A549 treated with AZD9567 at 1 μM for 4 hours (cell line): ENCODE results near the gene SLC32A1. TPM values are rescaled to one million over a fixed set of nuclear protein-coding genes. Genes with fewer than 3 reads are reported as not detected.

ENCODE experiments used
- total RNA-seq: library from RNA; stranded (reverse); fragments of 200-300 nt; extraction: Qiagen RNA extraction; gene quantifications from 5 replicates; pipeline ENCODE4 v1.2.3, GENCODE V29; 2022; ENCODE audit not compliant: insufficient read depth

SLC32A1 gene
- not detected in 5 replicates for total RNA-seq

GRCh38 chr20:38723848-38724625 is at the start of gene SLC32A1:
TSS of gene SLC32A1 (plus strand) at chr20:38724486. CDS start at chr20:38724725, 239 bp downstream.

GRCh38 chr20:38748097-38748860 is 24.0 kb downstream of the SLC32A1 start, which contains the start of gene ACTR5:
TSS of gene ACTR5 (plus strand) at chr20:38748460. CDS start at chr20:38748479, 19 bp downstream.

Other genes with a start within 250 kb of the SLC32A1 start
- not detected in 5 replicates for gene ADIG, start 143.3 kb upstream of the SLC32A1 start, total RNA-seq
- 0.05 to 0.12 TPM (median 0.08 TPM) in 4 of 5 replicates, not detected in the other for gene ARHGAP40, start 122.7 kb upstream of the SLC32A1 start, total RNA-seq
- 8.2 to 10.5 TPM (median 10.0 TPM) in 5 replicates for gene ACTR5, start 24.0 kb downstream of the SLC32A1 start, total RNA-seq
- gene PPP1R16B, start 81.2 kb downstream of the SLC32A1 start, total RNA-seq = 0.12 to 0.41 TPM (median 0.14 TPM) in 5 replicates
- 60.5 to 77.1 TPM (median 70.7 TPM) in 5 replicates for gene FAM83D, start 201.9 kb downstream of the SLC32A1 start, total RNA-seq
- gene DHX35, start 237.9 kb downstream of the SLC32A1 start, total RNA-seq = 6.4 to 8.0 TPM (median 7.6 TPM) in 5 replicates